HL-60/S4 treated with retinoic acid at 250 ng/mL for 4 days and 3 days (cell line): ENCODE data around the gene TEX22.

ENCODE experiments used
- in situ Hi-C: fragments of 300-500 bp; cut with MboI; formaldehyde crosslinking; loops from 2 replicates; pipeline ENCODE4 v1.7.0; 2022; ENCODE audit warnings: low sequenced_read_pairs

Gene TEX22

GRCh38 chr14:105394714-105395537, 3.4 kb upstream of the TEX22 start:
- in situ Hi-C loops, result no loop called here

- in situ Hi-C loops, result no loop called here
Measured at GRCh38 chr14:105395538-105395854, 2.8 kb upstream of the TEX22 start.

- in situ Hi-C loops, result no loop called here
Measured at GRCh38 chr14:105397350-105397931, 897 bp upstream of the TEX22 start.

- in situ Hi-C loops, result no loop called here
Measured at GRCh38 chr14:105398726-105399465, 558 bp downstream of the TEX22 start.

GRCh38 chr14:105399466-105399775, 1.1 kb downstream of the TEX22 start:
- in situ Hi-C loops, result no loop called here

- in situ Hi-C loops, result no loop called here
Measured at GRCh38 chr14:105400016-105400415, 1.7 kb downstream of the TEX22 start.

GRCh38 chr14:105401699-105402098, 3.4 kb downstream of the TEX22 start:
- in situ Hi-C loops, result no loop called here

GRCh38 chr14:105408592-105408991, 10.3 kb downstream of the TEX22 start:
- in situ Hi-C loops, result no loop called here

- in situ Hi-C loops, result no loop called here
Measured at GRCh38 chr14:105409364-105409763, 11.0 kb downstream of the TEX22 start.

GRCh38 chr14:105410642-105411016, 12.3 kb downstream of the TEX22 start:
- in situ Hi-C loops, result no loop called here

- in situ Hi-C loops, result no loop called here
Measured at GRCh38 chr14:105411017-105411941, 12.9 kb downstream of the TEX22 start.

- in situ Hi-C loops, result no loop called here
Measured at GRCh38 chr14:105411985-105412770, 13.8 kb downstream of the TEX22 start.

GRCh38 chr14:105412771-105413543, 14.6 kb downstream of the TEX22 start:
- in situ Hi-C loops, result no loop called here

- in situ Hi-C loops, result no loop called here
Measured at GRCh38 chr14:105413544-105413886, 15.2 kb downstream of the TEX22 start.

- in situ Hi-C loops, result no loop called here
Measured at GRCh38 chr14:105414456-105415371, 16.4 kb downstream of the TEX22 start.

- in situ Hi-C loops, result no loop called here
Measured at GRCh38 chr14:105415481-105416428, 17.4 kb downstream of the TEX22 start.

- in situ Hi-C loops, result no loop called here
Measured at GRCh38 chr14:105416671-105417070, 18.3 kb downstream of the TEX22 start.

- in situ Hi-C loops, result no loop called here
Measured at GRCh38 chr14:105417690-105418121, 19.4 kb downstream of the TEX22 start.
